T-helper 1 cell (primary cell): ENCODE data around the gene OIT3.
"Not testable (repeated sequence)": the region's sequence is repeated elsewhere in the genome, so short reads cannot be mapped to it uniquely, and the experiment has no call there.

Experiments used
- DNase-seq, 5 donors: peaks; one replicate each; pipeline ENCODE4 v3.0.0-alpha.2; 2012 to 2020

Gene OIT3

DNA sequence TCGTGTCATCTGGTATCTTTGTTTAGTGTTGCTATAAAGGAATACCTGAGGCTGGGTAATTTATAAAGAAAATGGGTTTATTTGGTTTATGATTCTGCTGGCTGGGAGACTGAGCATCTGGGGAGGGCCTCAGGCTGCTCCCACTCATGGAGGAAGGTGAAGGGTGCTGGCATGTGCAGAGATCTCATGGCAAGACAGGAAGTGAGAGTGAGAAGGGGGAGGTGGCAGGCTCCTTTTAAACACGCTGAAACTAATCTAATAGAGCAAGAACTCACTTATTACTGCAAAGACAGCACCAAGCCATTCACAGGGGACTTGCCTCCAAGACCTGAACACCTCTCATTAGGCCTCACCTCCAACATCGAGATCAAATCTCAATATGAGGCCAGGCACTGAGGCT is 11.3 kb downstream of the OIT3 start:
- DNase-seq, result no peak

DNA sequence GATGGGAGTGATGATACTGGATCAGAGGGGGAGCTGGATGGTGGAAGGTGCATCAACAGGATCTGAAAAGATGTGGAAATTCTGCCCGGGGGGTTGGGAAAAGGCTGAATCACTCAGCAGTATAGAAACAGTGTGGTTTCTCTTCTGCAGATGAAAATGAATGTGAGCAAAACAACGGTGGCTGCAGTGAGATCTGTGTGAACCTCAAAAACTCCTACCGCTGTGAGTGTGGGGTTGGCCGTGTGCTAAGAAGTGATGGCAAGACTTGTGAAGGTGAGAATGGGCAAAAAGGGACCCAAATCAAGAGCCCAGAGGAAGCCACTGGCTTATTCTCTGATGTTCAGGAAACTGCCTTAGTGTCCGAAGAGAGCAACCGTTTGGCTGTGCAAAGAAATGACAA is 12.9 kb downstream of the OIT3 start:
- DNase-seq, result no peak

DNA sequence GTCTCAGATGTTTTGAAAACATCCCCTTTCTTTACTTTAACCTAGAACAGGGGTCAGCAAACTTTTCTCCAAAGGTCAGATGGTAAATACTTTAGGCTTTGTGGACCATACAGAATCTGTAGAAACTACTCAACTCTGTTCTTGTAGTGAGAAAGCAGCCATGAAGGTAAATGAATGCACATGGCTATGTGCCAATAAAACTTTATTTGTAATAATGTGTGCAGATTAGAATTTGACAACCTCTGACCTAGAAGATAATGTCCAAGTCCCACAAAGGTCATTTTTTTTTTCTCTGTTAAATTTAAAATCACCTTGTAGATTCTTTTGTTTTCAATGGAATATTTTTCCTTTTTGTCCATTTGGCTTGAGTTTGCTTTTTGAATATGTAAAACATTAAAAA is 17.2 kb downstream of the OIT3 start:
- DNase-seq, result no peak

DNA sequence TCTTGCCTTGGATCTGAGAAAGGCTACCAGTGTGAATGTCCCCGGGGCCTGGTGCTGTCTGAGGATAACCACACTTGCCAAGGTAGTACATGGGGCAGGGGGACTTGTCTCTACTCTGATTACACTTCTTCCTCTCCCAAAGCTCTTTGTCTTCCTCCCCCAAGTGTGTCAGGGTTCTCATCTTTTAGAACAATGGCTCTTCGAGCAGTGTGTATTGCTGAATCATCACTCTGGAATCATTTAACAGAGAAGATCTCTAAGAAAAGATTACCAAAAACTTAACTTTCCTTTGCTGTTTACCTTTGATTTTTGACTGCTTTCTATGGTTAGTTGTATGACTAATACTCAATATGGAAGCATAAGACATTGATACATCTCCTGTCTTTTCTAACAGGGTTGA is 18.2 kb downstream of the OIT3 start:
- DNase-seq, result no peak

DNA sequence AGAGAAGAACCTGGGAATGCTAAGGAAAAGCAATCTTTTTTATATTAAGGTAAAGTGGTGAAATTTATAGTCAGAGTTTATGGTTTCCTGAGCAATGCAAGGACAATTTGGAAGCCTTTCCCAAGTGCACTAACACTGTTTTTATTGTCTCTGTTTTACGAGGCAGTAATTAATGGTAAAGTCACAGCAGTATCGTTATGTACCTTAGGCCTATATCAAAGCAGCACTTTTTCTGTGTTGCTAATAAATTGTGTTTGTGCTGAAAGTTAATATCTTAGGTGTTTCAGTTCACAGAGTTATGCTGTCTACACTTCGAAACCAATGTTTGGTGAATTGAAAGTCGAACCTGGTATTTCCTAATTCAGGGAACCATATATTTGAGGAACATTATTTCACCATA is 19.2 kb downstream of the OIT3 start:
- no peak for DNase-seq

GRCh38 chr10:72913287-72913686 is 19.7 kb downstream of the OIT3 start:
- no peak for DNase-seq

GRCh38 chr10:72917201-72917600 is 23.7 kb downstream of the OIT3 start:
- DNase-seq, result not testable (repeated sequence)

DNA sequence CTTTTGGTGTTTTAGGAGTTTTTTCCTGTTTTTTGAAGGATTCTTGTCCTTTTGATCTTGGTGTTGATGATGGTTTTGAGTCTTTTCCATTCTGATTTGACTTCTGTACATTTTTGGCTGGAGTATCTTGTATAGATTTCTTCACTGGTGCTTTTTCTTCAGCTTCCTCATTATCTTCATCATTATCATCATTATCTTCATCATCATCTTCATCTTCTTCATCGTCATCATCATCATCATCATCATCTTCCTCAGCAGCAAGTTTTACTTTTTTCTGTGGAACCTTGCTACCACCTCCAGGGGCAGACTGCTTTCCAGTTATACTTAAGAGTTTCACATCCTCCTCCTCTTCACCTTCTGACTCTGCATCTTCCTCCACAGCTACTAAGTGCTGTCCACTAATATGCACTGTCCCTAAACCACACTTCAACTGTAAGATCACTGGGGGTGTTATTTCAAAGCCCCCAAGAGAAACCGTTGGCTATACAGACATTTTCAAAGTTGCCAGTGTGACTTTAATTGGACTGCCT is 24.3 kb downstream of the OIT3 start:
- DNase-seq, result not testable (repeated sequence)

- DNase-seq, result no peak
Measured at GRCh38 chr10:72918352-72918751, 24.8 kb downstream of the OIT3 start.

GRCh38 chr10:72921147-72921683 is 27.7 kb downstream of the OIT3 start:
- DNase-seq, result not testable (repeated sequence)

- DNase-seq, result no peak
Measured at GRCh38 chr10:72924351-72924750, 30.8 kb downstream of the OIT3 start.

GRCh38 chr10:72925951-72926465 is 32.5 kb downstream of the OIT3 start:
- no peak for DNase-seq

DNA sequence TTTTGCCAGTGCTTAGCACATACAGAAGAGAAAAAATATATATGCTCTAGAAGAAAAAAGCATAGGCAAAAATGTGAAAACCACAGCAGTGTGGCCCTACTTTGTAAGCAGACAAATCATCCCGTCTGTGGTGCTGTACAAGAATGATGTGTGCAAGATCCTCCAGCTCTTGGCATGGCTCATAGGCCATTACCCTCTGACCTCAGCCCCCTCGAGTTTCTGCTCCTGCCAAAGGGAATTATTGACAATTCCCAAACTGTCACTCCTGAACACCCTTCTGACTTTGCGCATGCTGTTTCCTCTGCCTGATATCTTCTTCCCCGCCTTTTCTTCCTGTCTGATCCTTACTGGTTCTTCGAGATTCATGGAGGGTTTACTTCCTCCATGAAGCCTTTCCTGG is 33.9 kb downstream of the OIT3 start:
- no peak for DNase-seq

DNA sequence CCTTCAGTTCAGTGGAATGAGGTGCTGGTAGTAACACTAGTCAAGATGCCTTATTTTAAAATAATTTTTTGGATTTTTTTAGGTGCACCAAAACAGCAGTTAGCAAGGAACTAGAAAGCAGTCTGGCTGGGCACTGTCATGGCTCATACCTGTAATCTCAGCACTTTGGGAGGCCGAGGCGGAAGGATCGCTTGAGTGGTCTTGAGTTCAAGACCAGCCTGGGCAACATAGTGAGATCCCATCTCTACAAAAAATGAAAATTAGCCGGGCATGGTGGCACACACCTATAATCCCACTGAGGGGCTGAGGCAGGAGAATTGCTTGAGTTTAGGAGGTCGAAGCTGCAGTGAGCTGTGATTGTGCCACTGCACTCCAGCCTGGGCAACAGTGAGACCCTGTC is 35.3 kb downstream of the OIT3 start:
- DNase-seq, result no peak

- DNase-seq, result no peak
Measured at GRCh38 chr10:72930276-72930675, 36.7 kb downstream of the OIT3 start.

GRCh38 chr10:72932259-72933015 is 38.9 kb downstream of the OIT3 start:
- no peak for DNase-seq

- no peak for DNase-seq
Measured at GRCh38 chr10:72935361-72935760, 41.8 kb downstream of the OIT3 start.

- no peak for DNase-seq
Measured at GRCh38 chr10:72943498-72944234, 50.1 kb downstream of the OIT3 start.

GRCh38 chr10:72946963-72947362 is 53.4 kb downstream of the OIT3 start:
- no peak for DNase-seq

DNA sequence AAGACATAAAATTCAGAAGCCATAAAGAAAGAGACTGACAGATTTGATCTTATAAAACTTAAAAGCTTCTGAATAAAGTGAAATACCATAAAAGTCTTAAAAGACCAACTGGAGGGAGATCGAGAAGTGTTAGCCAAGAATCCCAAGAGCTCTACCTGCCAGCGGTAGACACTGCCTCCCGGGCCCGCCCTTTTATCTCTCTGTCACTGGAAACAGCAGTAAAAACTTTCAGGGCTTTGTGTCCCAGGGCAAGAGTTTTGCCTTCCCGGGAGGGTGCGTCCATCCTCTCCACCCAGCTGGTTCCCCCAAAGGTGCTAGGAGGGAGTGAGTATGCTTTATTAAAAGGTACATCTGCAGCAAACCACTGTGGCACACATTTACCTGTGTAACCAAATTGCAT is 55.2 kb downstream of the OIT3 start:
- DNase-seq, result no peak

DNA sequence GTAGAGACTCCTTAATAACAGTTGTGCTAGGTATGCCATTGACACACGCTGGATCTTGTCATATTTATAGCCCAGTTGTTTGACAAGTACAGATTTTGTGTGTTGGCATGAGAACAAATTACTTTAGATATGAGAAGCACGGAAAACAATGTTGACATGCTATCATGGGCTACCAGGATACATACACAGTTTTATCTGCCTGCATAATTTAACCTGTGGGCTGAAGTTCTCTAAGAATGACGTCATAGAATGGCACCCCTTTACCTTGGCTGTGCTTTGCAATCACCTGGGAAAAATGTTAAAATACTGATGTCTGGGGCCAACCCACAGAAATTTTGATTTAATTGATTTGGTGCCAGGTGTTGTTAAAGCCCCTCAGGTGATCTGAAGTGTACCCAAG is 58.2 kb downstream of the OIT3 start:
- no peak for DNase-seq

- no peak for DNase-seq
Measured at GRCh38 chr10:72952189-72952588, 58.6 kb downstream of the OIT3 start.

GRCh38 chr10:72952642-72953158 is 59.2 kb downstream of the OIT3 start:
- no peak for DNase-seq
